Urothelium cell line (cell line): ENCODE measurements around the gene RBBP8NL.
A peak's percentile ranks its signal among the peaks of the same experiment; 100 is the strongest.
"Not testable (repeated sequence)": the region's sequence is repeated elsewhere in the genome, so short reads cannot be mapped to it uniquely, and the experiment has no call there.

Source experiments
- DNase-seq: peaks from one replicate; pipeline ENCODE4 v3.0.0; 2011; ENCODE audit warnings: low spot score, mixed read lengths
- FAIRE-seq: peaks from 2 replicates; lab custom pipeline; 2011; peaks lifted over from hg19 to GRCh38; lab: Jason Lieb, UNC

The RBBP8NL gene

DNA sequence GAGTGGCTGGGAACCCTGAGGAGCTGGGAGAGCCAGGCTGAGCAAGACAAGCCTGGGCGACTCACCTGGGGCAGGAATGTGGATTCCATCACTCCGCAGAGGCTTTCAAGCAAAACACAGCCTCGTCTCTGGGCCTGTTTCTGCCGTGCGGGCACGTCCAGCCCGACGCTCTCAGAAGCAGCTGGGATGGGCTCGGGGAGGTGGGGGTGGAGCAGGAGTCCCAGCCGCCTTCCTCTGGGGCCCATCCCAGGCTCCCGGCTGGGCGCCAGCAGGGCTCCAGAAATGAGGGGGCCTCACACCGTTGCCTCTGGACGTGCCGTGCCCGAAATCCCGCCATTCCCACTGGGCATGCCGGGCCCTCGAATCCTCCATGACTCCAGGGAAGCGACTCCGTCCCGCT is 49.1 kb downstream of the RBBP8NL start:
- DNase-seq = no peak
- no peak for FAIRE-seq

DNA sequence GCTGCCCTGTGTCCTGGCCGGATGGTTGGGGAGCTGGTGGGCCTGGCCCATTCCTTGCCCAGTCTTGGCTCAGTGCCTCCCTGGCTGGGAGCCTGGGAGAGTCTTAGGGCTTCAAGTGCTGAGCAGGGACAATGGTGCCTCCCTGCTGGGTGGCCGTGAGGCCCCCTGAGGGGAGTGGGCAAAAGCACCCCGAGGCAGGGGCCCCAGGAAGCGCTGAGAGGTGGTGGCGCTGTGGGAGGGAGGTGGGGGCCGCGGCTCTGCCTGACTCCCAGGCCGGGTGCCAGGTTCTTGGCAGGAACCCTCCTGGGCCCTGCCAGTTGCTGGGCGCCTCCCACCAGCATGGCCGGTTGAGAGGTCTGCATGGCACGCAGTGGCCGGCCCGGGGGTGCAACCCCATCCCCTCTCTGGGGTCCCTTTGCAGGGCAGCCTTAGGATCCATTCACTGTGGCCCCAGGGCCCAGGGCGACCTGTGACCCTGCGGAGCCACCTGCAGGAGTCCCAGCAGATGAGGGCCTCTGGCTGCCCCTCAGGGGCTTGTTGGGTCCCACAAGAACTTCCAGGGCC is 49.6 kb downstream of the RBBP8NL start:
- FAIRE-seq = no peak
- DNase-seq = no peak

DNA sequence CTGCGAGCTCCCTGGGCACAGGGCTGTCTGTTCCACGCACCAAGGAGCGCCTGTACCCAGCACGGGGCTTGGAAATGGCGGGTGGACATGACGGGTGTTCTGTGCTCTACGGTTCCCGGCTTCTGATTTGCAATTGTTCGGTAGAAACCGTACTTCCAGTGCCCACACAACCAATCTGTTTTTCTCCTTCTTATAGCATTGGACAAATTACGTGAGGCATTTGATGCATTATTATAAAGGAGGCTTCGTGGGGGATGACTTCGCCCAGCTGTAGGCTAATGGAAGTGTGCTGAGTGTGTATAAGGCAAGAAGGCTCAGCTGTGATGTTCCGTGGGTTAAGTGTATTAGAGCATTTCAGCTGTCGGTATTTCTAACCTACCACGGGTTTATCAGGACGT is 50.3 kb downstream of the RBBP8NL start:
- DNase-seq = no peak
- no peak for FAIRE-seq

DNA sequence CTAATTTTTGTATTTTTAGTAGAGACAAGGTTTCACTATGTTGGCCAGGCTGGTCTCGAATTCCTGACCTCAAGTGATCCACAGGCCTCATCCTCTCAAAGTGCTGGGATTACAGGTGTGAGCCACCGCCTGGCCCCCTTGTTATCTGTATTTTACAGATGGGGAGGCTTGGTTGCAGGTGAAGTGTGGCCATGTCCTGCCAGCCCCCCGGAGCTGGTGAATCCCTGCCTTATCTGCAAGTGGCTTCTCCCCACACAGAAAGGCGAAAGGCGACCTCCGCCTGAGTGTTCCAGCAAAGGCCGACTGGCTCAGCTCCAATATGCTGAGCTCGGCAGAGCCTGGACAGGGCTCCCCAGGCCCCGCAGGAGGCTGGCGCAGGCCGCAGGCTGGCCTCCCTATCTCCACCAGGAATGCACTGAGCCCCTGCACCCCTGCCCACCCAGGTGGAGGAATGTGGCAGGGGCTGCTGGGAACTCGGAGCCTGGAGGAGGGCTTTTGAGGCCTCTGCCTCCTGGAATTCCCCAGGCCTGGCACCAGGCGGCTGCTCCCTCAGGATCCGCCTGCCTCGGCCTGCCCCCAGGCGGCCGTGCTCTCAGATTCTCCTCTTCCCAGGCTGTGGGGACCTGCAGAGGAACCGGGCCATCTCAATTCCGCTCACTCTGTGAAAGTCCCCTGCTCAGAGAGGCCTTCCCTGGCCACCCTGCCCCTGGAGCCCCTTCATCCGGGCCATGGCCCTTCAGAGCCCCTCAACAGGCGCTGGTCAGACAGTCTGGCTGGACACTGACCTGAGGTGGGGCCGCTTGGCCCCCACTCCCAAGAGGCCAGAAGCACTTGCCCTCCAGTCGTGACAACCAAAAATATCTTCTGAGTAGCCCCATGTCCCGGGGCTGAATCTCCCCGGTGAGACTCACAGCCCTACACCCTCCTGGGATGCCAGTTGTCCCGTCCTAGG is 51.0 kb downstream of the RBBP8NL start:
- peak; percentile 77 for DNase-seq

DNA sequence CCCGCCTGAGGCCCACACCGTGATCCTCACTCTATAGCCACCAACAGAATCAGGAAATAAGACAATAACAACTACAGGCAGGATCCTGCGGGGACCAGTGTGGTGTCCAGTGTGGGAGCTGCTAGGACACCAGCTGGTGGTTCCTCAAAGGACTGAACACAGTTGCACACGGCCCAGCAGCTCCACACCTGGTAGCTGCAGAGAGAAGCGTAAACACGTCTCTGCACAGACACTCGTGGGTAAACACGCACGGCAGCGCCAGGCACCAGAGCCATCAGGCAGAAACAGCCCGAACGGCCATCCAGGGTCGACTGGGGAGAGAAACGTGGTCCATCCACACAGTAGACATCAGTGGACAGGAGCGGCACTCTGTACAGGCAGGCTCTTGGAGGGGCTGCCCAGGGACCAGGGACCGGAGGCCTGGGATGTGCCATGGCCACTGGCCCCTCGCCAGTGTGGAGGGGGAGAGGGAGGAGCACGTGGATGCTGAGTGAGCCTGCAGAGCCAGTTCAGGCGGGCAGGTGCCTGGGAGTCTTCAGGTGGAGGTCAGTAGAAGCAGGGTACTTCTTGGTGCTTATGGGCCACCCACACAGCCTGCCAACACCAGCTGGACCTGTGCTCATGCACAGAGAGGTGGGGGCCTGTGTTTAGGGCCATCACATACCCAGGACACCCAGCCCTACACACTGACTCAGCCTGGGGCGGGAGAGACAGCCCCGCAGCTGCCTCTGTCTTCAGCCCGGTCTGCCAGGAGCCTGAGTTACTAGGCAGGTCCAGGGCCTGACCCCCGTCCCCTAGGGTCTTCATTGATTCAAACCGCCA is 52.8 kb downstream of the RBBP8NL start:
- DNase-seq = no peak
- no peak for FAIRE-seq

More for the DNA sequence above, 51.0 kb downstream of the RBBP8NL start:
- FAIRE-seq = no peak

DNA sequence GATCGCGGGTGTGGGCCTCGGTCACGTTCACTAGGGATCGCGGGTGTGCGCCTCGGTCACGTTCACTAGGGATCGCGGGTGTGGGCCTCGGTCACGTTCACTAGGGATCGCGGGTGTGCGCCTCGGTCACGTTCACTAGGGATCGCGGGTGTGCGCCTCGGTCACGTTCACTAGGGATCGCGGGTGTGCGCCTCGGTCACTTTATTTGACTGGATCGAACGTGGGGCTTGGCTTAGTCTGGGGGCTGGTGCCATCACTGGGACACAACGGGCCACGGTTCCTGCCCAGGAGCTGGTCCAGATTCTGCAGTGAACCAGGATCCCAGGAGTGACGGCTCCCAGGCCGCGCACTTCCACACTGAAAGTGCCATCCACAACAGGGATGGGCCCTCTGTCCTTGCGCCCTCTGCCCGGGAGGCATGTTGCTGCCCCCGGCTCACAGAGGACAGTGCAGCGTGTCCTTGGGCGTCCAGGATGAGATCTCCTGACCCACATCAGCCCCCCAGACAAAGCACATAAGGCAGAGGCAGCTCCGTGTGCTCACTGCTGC is 53.6 kb downstream of the RBBP8NL start:
- FAIRE-seq, DNase-seq: not testable (repeated sequence)

DNA sequence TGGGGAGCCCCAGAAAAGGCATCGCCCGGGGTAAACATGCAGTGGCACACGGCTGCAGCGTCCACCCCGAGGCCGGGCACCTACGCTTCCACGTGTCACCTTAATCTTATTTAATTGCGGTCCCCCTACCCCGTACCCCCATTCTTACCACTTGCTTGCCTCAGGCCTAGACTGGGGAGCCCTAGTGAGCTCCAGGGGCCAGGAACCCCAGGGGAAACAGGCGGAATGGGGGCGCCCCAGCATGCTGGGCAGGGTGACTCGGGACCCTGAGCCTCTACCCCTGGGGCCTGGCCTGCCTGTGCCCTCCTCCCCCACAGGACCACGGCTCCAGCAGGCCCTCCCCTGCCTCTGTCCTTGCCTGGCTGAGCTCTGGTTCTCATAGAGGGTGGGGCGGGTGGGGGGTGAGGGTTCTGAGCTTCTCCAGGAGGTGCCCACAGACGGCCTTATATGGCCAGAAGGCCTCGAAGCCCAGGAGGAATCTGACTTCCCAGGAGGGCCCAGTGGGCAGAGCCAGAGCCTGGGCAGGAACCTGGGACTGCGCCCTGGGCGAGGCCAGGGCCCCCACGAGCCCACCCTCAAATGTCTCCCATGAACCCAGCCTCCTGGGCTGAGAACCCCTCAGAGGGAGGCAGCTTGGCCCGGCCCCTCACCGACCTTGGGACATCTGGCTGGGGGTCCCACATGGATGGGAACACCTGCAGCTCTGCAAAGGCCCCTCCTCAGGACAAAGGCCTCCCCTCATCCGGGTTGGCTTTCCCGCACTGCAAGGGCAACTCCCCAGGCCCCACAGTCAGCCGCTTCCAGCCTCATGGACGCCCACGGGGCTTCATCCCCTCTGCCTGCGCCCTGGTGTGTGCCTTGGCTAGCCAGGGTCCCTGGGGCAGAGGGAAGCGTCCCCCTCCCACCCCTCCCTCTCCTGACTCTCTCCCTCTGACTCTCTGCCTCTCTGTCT is 55.0 kb downstream of the RBBP8NL start:
- FAIRE-seq (no peak), DNase-seq (no peak)

DNA sequence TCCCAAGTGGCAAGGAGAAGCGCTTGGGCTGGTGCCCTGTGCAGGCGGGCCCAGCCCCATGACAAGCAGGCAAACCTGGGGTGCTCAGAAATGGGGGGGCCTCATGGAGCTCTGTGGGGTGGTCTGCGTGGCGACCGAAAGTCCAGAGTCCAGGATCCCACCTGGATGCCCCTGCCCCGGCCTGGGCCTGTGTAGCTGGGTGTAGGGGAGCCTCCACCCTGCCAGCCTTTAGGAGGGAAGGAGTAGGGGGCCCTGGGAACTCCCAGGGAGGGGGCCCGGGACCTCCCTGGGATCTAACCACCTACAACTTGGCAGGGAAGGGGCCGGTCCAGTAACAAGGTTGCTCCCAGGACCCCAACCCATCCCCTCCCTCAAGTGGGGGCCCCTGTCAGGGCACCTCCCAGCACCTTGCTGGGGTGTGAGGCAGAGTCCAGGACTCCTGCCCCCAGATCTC is 55.7 kb downstream of the RBBP8NL start:
- FAIRE-seq = no peak
- DNase-seq = no peak

DNA sequence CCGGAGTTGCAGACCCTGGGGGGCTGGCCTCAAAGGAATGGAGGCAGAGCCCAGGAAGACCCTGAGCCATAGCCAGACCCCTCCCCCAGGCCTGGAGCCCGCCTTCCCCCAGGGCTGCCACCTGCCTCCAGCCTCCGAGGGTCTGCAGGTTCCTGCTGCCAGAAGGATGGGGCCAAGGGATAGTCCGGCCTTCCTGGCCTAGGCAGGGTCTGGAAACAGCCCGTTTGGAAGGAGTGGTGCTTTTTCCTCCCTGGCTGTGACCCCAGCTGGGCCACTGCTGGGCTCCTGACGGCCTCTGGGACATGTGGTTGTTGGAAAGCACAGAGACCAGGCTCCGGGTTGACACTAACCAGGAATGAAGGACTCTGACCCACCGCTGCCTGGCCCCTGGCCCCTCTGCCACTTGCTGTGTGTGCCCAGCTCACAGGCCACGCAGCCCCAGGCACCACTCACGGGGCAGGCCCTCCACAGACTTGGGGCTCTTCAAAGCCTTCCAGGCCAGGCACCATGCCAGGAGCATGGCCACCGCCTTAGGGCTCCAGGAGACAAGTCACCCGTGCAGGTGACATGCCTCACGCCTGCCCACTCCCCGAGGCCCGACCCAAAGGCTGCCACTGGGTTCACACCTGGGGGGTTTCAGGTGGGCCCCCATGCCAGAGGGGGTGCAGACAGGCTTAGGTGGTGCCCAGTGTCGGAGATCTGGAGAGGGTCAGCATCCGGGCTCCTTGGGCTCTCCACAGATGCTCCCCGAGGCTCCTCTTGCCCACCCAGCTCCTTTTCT is 56.3 kb downstream of the RBBP8NL start:
- FAIRE-seq = no peak

DNA sequence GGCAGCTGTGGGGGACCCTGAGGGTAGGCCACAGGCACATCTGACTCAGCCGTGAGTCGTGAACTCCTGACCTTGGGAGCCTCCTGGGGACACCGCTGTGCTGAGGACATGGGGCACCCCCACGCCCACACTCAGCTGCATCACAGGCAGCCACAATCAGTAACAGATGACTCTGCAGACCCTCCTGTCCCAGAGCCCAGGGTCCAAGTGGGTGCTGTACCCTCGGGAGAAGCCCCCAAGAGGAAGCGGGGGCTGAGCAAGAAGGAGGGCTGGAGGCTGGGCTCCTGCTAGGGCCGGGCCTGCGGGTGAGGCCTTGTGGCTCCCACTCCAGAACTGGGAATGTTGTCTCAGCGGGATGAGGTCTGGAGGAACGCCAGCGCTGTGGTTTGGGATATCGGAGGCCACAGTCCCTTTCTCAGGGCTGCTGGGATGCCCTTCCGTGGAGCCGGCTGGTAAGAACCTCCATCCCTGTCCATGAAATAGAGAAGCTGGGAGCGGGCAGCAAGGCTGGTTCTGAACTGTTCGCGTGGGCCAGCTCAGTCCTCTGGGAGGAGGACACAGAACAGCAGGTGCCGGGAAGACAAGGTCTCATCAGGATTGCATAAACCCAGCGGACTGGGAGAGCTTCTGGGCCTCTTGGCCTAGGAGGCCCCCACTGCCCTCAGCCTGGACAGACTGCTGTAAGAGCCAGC is 57.1 kb downstream of the RBBP8NL start:
- FAIRE-seq (peak; percentile 89), DNase-seq (peak; percentile 95)

More for the DNA sequence above, 56.3 kb downstream of the RBBP8NL start:
- no peak for DNase-seq

DNA sequence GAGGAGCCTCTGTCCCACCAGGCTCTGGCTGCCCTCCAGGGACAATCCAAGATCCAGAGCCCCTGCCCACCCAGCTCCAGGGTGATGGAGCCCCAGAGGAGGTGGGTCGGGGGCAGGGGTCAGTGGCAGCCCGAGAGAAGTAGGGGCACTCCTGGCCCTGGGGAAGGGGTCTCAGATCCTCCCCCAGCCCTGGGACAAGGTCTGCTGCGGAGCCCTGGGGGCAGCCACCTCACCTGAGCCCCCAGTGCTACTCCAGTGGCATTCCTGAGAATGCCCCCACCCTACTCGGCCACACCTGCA is 57.6 kb downstream of the RBBP8NL start:
- no peak for FAIRE-seq
- DNase-seq = no peak

DNA sequence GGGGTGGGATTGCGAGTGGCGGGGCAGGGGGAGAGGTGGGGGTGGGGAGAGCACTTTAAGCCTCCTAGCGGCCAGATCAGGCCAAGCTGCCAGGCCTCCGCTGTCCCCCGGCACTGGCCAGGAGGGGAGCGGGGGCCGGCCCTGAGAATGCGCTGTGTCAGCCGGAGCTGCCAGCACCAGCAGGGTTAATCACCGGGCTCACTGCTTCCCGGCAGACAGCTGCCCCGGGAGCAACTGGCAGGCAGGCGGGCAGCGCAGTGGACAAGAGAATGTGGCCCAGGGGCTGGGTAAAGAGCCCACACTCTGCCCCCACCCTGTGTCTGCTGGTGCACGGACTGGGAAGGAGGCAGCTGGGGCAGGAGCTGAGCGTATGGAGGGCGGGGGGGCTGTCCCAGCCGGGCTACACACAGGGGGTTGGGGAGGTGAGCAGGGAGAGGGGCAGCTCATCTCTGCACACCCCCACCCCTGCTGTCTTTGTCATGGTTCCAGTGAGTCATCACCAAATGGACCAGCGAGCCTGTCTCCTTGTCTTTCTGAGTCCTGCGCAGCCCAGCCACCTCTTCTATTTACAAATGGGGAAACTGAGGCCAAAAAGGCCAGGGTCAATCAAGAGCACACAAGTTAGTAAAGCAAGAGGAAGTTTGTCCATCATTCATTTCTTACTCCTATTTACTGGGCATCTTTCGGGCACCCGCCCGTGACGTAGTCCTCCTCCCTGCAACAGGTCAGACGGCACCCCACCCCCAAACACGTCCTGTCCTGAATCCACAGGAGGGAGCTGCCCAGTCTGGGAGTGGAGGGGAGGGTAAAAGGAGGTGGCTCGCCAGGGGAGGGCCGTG is 58.1 kb downstream of the RBBP8NL start:
- DNase-seq (peak; percentile 84), FAIRE-seq (peak; percentile 58)

DNA sequence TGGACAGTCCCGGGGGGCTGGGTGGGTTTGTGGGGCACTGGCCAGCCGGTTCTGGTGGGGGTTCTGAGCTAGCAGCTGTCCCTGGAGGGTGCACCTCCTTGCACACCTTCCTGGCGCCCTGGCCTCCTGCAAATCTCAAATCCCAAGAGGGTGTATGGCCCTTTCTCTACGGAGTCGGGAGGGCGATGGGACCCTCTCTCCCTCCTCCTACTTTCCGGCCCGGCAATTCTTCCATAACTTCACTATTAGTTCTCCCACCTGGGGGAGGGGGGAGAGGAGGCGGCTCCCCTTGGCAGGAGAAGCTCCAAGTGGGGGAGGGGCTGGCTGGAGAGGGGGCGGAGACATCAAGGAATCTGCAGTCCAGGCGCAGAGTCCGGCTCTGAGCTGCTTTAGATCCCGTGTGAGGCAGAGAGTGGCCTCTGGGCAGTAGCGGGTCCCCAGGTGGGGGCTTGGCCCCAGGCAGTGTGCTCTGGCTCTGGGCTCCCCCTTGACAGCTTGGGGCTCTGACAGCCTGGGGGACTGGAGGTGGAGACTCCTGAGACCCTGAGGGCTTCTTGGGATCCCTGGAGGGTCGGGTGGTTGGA is 58.9 kb downstream of the RBBP8NL start:
- FAIRE-seq (no peak), DNase-seq (peak; percentile 56)

DNA sequence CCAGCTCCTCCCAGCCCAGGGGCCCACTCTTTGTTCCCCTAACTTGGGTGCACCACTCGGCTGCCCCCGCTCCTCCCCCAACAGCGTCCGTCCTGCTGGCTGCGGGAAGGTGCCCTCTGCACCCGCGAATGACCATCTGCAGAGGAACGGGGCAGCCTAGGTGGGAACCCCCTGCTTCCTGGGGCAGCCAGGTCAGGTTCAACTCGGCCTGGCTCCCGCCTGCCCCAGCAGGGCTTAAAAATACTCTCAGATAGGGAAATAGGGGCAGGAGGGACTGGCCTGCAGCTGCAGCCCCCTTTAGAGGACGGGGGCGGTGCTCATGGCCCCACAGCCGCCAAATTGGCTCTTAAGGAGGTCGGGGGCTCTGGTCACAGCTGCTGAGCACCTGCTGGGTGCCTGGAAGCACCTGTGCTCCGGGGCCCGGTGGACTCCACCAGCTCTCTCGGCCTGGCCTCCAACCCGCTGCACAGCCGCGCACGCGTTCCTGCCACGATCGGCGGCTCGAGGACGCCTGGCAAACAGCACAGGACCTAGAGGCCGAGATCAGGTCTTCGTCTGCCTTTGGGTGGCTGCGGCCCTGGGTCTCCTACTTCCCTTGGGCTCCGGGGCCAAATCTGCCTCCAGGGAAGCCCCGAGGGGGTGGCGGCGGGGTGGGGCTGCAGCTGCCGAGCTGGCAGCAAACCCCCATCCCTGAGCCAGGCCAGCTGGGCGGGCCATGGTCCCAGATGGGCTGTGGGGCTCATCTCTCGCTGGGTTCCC is 59.5 kb downstream of the RBBP8NL start:
- DNase-seq (no peak), FAIRE-seq (no peak)

DNA sequence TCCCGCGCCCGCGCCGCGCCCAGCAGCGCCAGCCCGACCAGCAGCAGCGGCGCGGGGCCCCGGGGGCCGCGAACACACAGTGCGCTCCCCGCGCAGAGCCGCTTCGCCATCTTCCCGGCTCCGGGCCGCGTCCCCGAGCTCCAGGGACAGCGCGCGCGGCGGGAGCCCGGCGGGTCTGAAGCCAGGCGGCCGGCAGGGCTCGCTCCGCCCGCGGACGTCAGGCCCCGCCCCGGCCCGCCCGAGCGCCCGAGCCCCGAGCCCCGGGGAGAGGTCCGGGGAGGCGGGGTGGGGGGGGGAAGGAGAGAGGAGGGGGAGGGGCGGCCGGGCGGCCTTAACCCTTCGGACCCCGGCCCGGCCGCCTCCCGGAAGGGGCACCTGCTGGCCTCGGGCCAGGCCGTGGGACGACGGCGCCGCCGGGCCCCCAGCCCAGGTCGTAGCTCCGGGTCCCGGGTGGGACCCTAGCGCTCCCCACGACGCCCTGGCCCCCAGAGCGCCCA is 60.2 kb downstream of the RBBP8NL start, which contains the start of gene LAMA5:
TSS of gene LAMA5 (minus strand) at position 177 of the 497 bp plus-strand sequence. CDS start at position 110, 67 bp downstream.
- FAIRE-seq = no peak

DNA sequence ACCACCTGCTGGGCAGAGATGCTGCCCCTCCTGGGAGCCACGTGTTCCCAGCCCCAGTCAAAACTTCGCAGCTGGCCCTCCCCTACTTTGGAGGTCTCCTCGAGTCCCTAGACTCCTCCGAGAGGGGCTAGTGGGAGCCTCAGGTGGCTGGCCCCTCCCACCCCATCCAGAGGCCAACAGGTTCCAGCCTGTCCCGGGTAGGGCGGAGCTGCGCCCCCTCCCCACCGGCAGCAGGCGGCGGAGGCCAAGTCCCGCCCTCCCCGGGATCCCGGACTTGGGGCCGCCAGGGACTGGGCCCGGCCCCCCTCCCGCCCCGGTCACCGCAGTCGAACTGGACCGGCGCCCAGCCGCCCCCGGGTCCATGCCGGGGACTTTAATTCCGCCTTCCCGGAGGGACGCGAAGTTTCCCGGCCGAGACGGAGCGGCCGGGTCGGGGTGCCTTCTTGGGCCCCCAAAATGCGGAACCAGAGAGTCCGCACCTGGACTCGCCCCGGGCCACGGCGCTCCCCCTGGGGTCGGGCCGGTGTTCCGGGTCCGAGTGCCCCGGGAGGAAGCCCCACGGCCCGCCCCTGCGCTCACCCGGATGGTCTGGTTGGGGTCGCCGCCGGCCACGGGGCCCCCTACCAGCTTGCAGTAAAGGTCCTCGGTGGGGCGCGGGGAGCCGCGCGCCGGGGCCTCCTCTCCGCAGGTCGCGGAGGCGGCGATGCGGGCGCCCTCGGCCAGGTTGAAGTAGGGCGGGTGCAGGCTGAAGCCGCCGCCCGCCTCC is 60.8 kb downstream of the RBBP8NL start:
- FAIRE-seq (no peak), DNase-seq (peak; percentile 75)

More for the DNA sequence above, 60.2 kb downstream of the RBBP8NL start, which contains the start of gene LAMA5:
- DNase-seq = peak; percentile 87
